HG03439 (cell line): ENCODE data around the gene ASPG.

Experiments
- ATAC-seq: cut with Tn5 transposase; IDR thresholded peaks from one replicate; pipeline ENCODE4 v1.9.1; 2021; ENCODE audit warnings: mild to moderate bottlenecking, moderate library complexity; ENCODE audit not compliant: unreplicated experiment

ASPG gene

DNA sequence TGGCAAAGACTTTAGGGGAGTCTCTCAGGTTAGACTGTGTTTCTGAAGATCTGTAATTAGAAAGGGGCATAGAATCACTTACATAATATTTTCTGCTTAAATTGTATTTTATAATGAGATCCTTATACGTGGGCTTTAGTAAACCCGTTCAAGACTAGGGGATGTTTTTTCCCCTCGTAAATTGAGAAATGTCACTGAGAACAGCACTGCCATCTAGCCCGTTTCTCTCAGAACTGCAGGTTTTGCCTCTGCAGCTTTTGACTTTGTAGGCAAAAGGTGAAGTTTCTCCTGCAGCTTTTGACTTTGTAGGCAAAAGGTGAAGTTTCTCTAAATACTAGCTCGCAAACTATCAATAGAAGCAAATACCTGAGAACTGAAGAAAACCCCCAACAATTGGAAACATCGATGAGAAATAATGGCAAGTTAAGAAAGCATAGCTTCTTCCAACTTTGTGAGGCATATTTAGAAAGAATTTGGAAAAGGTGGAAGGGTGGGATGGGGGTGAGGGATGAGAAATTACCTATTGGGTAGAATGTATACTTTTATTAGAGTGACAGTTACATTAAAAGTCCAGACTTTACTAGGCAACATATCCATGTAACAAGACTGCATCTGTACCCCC is 9.9 kb upstream of the ASPG start:
- no peak for ATAC-seq

DNA sequence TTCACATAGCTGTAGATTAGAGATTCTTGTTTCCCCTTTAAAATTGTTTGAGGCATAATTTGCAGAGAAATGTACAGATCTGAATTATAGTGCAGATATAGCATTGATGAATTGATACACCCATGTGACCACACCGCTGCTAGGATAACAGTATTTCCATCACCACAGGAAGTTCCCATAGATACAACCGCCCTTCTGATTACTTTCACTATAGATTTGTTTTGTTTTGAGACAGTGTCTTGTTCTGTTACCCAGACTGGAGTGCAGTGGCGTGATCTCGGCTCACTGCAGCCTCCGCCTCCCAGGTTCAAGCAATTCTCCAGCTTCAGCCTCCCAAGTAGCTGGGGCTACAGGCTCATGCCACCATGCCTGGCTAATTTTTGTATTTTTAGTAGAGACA is 8.8 kb upstream of the ASPG start:
- ATAC-seq: no peak

DNA sequence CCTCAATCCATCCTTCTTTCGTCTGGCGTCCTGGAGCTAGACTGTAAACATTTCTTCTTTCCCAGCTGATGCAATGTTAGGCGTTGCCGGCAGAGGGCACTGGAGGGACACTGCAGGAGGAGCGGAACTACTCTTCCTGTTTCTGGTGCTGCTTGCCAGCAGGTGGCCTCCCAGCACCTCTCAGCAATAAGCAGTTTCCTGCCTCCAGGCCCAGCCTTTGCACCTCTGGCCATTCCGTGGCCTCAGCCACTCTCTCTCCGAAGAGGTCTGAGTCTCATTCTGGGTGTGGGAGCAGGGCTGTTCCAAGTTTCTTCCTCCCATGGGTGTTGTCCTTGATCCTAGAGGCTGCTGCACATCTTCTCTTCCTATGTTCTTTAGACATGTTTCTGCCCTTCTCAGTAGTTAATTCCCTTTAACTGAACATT is 7.5 kb upstream of the ASPG start:
- ATAC-seq: peak; percentile 84

DNA sequence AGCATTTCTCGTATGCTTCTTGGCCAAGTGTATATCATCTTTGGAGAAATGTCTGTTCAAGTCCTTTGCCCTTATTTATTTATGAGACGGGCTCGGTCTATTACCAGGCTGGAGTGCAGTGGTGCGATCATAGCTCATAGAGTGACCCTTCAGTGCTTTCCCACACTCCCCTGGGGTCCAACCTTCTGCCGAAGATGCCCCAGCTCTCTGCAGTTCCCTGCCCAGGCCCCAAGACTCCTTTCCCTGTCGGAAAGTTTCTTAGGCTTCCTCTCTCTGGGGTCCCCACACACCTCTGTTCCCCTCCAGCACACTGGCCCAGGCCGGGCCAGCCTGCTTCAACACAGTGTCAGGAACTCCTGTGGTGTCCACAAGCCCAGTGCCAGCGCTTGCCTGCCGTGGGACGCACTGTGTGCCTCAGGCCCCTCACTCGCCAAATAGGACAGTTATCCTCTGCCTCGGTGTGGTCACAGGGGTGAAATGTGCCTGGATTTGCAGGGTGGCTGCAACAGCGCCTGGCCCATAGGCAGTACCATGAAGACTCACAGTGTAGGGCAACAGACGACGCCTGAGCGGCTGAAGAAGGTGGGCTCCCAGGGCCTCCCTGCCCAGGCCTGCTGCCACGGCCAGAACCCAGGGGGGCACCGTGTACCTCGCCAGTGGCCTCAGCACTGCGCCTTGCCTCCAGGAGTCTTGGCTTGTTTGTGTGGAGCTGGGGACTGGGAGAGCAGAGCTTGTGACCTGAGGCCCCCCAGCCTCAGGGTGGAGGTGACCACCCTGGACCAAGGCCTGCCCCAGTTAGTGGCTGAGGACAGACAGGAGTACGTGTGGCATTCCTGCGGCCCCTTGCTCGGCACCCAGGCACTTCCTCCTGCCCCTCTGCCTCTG is 4.9 kb upstream of the ASPG start:
- no peak for ATAC-seq

DNA sequence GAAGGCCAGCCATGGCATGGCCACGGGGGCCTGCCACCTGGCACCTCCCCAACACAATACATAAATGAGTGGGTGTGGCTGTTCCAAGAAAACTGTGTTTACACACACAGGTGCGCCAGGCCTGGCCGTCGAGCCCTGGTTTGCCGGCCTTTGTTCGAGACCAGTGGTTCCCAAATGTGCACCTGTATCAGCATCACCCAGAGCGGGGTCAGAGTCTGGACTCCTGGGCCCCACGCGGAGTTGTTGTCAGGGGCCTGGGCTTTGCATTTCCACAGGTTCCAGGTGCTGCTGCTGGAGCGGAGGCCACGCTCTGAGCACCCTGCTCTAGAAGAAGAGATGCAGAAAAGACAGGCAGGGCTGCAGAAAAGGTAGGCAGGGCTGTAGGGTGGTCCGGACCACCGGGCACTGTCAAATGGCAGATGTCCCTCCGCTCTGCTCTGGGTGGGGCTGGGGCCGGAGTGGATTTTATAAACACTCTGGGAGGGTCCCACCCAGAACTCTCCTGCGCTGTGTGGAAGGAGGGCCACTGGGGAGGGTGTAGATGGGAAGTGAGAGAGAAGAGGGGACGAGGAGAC is 4.2 kb upstream of the ASPG start:
- no peak for ATAC-seq

DNA sequence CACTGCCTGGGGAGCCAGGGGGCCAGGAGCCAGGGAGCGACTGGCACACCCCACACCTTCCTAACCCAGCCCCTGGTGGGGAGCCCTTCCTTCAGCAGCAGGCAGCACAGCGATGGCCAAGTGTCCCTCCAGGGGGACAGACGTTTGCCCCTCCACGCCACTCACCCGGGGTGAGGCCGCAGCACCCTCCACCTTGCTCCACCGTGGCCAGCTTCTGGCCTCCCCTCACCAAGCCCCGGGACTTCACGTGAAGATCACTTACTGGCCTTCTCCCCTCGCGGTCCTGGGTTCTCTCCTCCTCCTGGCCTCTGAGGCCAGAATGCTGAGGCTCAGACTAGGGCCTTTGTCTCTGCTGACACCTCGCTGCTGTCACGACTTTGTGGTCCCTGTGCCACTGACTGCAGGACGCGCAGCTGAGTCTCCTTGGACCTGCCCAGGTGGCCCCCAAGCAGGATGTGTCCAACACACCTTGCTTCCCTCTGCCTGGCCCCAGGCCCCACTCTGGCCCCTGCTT is 3.5 kb upstream of the ASPG start:
- ATAC-seq: no peak

DNA sequence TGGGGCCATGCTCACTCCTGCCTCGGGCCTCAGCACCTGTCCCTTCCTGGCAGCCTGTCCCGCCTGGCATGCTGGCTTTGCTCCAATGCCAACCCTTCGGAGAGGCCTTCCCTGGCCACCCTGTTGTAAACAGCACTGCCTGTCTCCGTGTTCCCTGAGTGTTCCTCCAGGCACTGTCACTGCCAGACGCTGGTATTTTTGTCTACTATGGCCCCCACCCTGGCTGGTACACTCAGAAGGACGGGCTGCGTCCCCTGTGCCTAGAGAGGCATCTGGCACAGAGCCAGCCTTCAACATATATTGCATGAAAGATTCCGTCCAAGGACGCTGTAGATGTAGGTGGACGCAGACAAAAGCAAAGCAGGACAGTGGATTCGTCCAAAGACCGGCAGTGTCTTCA is 2.7 kb upstream of the ASPG start:
- no peak for ATAC-seq

DNA sequence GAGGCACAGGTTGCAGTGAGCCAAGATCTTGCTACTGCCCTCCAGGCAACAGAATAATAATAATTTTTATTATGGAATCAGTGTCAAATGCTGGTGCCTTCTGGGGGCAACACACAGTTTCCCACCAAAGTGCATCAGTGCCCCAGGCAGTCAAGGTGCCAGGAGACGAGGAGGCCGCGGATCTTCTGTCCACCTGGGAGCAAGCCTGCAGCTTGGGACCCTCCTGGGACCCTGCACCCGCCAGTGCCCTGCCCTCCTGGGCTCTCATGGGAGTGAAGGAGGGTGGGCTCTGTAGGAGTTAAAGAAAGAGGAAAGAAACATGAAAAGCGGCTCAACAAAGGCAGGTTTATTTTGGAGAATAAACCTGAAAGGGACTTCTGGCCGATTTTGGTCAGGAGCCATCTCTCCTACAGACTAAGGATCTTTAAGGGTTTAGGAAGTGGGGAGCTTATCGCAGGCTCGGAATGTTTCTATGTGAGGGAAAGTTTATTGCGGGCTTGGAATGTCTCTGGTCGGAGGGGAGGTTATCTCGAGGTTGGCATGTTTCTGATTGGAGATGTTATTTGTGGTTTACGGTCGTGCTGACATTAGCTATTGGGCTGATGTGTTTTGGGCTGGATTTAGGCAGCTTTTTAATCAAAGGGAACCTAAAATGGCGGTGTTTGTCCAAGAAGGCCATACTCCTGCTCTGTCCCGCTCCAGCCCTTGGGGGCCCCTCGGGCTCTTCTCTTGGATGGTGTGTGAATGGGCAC is 1.1 kb upstream of the ASPG start:
- ATAC-seq: no peak

DNA sequence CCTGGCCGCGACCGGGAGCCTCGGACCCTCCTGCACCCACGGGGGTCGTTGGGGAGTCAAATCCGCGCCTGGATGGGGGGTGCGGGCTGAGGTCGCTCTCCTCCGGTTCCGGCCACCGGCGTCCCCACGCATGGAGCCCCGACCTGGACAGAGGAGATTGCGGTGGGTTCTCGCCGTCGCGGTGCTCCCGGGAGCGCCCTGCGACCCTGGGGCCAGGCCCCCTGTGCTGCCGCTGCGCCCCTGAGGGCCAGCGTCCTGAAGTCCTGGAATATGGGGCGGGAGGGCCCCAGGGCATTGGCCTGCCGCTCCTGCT is 345 bp downstream of the ASPG start:
- ATAC-seq: no peak

DNA sequence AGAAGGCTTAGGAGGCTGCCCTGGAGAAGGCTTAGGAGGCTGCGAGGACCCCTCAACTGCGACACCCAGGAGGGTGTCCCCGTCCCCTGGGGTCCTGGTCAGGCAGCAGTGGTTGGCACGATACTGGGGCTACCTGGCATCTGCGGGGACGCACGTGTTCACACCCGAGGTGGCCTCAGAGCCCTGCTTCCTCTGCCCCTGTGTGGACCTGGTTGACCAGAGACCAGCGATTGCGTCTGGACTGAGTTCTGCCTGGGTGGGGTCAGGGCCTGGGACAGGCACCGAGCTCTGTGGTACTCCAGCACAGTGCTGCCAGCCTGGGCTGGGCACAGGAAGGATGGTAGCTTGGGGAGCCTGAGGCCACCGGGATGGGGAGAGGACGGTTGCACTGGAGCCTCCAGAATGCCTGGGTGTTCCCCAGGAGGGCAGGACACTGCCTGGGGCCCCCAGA is 735 bp downstream of the ASPG start:
- ATAC-seq: no peak

DNA sequence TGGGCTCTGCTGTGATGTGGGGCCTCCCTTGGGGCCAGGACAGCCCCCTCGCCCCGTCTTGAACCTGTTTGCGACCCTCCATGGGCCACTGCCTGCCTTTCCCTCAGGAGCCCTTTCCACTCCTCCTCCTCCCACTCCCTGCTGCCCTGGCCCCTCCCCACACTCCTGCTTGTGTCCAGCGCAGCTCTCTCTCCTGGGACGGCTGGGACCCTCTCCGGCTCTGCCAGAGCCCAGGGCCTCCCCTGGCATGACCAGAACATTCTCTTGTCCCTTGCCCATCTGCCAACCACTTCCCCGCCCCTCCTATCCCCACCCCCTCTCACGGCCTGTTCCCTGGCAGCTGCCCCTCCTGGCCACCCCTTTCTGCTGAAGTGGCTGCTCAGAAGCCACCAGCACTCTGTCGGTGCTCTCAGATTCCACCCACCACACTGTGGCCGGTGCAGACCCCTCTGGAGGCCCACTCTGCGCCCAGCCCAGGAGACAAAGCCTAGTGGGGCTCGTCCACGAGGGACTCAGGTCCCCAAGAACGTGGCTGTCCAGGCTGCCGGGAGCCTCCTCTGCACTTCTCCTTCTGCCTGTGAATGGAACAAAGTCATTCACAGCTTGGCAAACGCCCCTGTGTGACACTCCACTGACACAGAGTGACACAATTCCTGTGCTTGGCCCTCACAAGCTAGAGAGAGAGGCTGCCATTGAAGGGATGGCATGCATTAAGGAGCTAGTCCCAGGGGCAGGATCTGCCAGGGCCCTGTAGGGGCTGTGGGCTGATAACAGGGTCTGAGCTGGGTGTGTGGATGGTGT is 1.4 kb downstream of the ASPG start:
- ATAC-seq: no peak

DNA sequence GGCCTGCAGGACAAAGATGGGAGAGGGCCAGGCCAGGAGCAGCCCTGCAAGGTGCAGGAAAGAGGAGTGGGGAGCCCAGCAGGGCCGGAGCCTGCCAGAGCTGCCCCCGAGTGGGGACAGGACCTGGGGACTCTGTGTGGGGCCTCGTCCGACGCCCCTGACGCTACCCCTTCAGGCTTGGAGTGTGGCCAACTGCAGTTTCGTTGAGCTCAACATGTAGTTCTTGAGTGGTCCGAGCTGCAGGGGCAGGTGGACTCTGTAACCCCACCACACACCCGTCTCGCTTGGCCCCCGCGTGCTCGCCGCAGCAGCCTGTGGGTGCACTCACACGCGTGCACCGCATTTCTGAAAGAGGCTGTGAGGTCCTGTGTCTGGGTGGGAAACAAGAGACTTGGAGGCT is 2.0 kb downstream of the ASPG start:
- no peak for ATAC-seq

DNA sequence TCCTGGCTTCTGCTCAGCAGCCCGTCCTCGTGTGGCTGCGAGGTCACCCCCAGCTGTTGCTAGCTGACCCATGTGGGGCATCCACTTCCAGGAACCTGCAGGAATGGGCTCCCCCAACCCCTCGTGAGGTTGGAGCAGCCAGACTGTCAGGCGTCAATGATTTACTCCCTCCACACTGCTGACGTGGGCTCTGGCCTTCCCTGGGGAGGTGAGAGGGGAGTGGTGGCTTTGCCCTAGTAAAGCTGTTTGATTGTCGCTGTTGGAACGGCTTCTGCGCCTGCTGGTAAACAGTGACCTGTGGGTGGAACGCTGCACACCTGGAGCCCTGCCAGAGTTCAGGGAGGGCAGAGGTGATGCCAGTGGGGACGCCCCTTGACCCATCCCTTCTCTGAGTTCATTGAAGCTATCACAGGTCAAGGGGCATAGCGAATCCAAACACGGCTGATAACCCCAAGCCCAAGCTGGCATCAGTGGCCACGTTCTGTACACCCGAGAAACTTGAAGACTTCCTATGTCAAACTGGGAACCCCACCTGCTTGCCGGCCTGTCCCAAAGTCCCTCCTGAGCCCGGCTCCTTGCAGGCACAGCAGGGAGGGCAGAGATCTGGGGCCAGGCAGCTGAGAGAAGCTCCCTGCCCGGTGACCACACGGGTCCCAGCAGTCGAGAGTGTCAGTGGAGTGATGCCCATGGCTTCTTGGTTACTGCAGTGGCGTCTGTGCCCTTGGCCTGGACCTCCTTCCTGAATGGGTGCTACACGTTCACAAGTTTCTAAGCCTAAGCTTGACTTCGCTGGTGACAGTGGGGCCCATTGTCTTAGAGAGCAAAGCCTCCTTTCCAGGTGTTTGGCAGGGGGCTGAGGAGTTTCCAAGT is 2.7 kb downstream of the ASPG start:
- no peak for ATAC-seq

DNA sequence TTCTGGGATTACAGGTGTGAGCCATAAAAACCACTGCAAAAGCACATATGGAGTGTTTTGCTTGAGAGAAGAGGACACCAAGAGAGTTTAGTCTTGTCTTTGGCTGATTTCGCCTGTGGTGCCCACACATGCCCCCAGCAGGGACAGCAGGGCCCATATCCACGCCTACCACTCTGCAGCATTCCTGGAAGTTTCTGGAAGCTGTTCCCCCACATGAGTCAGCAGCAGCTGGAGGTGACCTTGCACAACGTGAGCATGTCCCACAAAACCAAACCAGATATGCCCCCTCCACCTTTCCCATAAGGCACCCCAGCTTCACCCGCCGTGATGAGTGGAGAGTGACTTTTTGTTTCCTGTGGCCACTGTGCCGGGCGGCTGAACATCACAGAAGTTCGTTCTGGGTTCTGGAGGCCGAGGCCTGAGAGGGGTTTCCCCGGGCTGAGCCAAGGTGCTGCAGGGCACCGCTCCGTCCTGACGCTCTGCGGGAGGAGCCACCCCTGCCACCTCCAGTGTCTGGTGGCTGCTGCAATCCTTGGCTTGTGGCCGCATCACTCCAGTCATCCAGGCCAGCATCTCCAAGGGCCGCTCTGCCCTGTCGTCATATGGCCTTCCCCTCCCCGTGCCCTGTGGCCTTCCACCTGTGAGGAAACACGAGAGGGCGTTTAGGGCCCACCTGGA is 4.7 kb downstream of the ASPG start:
- ATAC-seq: no peak

DNA sequence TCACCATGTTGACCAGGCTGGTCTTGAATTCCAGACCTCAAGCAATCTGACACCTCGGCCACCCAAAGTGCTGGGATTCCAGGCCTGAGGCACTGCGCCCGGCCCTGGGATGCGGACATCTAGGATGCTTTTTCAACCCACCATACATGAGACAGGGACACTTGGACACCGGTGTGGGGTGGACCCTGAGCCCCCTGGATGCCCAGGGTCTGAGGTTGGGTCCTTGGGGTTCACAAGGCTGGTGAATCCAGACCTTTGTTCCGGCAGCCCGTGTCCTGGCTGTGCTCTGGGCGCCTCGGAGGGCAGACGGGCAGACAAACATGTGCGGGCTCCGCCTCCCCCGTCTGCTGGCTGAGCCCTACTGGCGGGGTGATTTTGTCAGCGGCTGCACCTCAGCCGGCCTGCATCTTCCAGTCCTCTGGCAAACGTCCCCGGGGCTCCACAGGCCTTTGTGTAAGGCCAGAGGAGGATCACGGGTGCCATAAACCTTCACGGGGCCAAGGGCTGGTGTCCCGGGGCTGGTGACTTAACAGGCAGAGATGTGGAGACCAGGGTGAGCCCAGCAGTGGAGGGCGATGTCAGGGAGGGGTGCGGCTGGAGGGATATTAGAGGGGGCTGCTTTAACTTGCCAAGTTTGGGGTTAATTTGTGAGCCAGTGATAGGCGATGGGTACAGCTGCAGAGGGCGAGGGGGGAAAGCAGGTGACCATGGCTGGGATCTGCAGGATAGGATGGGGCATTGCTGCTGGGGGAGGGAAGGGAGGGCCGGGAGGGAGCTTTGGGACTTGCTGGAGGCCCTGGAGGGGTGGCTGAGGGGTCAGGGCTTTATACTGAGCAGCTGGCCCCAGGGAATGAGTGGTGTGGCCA is 5.8 kb downstream of the ASPG start:
- ATAC-seq: no peak

DNA sequence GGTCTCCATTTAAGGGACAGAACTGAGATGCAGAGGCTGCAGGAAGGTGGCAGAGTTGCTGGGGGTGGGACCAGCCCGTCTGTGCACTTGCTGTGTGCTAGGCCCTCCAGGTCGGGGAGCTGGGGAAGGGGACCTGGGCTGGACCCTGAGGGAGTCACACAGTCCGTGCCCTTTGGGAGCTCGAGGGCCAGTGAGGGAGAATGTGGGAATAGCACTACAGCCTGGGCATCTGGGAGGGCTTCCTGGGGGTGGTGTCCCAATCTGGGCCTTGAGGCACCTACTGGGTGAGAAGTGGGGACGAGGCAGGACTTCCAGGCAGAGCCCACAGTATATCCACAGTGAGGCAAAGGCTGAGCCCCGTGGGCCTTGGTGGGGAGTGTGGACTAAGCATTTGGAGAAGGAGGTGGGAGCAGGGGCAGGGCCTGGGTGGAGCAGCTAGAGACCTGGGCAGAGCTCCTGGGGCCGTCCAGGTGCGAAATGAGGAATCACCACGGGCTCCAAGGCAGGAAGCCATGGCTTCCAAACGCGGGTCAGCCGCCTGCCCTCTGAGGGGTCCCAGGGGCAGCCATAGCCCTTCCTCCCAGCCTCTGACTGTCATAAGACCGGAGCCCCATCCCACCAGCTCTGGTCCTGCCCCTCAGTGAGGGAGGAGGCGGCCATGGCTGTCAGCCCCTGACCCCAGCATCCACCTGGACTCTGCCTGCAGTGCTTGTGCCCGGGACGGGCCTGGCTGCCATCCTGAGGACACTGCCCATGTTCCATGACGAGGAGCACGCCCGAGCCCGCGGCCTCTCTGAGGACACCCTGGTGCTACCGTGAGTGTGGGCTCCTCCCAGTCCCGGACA is 6.6 kb downstream of the ASPG start:
- ATAC-seq: no peak

DNA sequence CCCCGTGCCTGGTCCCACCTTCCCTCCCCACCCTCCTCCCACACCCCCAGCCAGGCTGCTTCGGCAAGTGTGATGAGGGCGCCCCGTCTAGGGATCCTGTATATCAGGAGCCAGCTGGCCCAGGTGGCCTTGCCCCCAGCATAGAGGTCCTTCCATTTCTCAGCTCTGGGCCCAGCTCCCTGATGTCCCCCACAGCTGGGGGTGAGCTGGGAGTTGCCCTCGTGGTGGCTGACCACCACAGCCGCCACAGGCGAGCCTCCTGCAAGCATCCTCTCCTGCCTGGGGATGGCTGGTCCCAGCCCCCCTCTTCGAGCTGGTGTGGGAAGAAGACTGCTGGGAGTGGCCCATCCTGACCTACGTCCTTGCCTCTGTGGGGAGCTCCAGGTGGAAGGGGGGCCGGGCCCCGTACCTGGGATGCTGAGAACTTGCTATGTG is 7.4 kb downstream of the ASPG start:
- ATAC-seq: no peak
